HG03439 (cell line): ENCODE measurements around the gene SLC17A7.

ENCODE experiments used
- ATAC-seq: cut with Tn5 transposase; IDR thresholded peaks from one replicate; pipeline ENCODE4 v1.9.1; 2021; ENCODE audit warnings: mild to moderate bottlenecking, moderate library complexity; ENCODE audit not compliant: unreplicated experiment

SLC17A7 gene

GRCh38 chr19:49411681-49412326 is 29.5 kb downstream of the SLC17A7 start:
- no peak for ATAC-seq

GRCh38 chr19:49409441-49410029 is 31.8 kb downstream of the SLC17A7 start:
- no peak for ATAC-seq

GRCh38 chr19:49408816-49409440 is 32.4 kb downstream of the SLC17A7 start:
- no peak for ATAC-seq

GRCh38 chr19:49407482-49408015 is 33.8 kb downstream of the SLC17A7 start:
- ATAC-seq, result no peak

GRCh38 chr19:49407079-49407478 is 34.2 kb downstream of the SLC17A7 start:
- no peak for ATAC-seq

GRCh38 chr19:49403404-49404187 is 37.7 kb downstream of the SLC17A7 start:
- ATAC-seq, result no peak

- no peak for ATAC-seq
Measured at GRCh38 chr19:49400029-49400428, 41.3 kb downstream of the SLC17A7 start.

- ATAC-seq, result no peak
Measured at GRCh38 chr19:49398931-49399330, 42.4 kb downstream of the SLC17A7 start.

GRCh38 chr19:49398001-49398615 is 43.2 kb downstream of the SLC17A7 start:
- ATAC-seq, result no peak

- ATAC-seq, result no peak
Measured at GRCh38 chr19:49396738-49397505, 44.4 kb downstream of the SLC17A7 start.

- no peak for ATAC-seq
Measured at GRCh38 chr19:49395581-49396407, 45.5 kb downstream of the SLC17A7 start.

- ATAC-seq, result no peak
Measured at GRCh38 chr19:49393881-49394280, 47.4 kb downstream of the SLC17A7 start.

- ATAC-seq, result no peak
Measured at GRCh38 chr19:49391581-49392399, 49.5 kb downstream of the SLC17A7 start.

- ATAC-seq, result no peak
Measured at GRCh38 chr19:49390929-49391359, 50.4 kb downstream of the SLC17A7 start.

- no peak for ATAC-seq
Measured at GRCh38 chr19:49390131-49390928, 51.0 kb downstream of the SLC17A7 start.

GRCh38 chr19:49389406-49389805 is 51.9 kb downstream of the SLC17A7 start:
- no peak for ATAC-seq

- ATAC-seq, result no peak
Measured at GRCh38 chr19:49387936-49388372, 53.4 kb downstream of the SLC17A7 start, which contains the start of gene KASH5. TSS of gene KASH5 (plus strand) at chr19:49388249. CDS start at chr19:49390884, 2,635 bp downstream.
